EH (cell line): Measurements from ENCODE around the gene SHROOM2.

Experiments
- DNase-seq: peaks from one replicate; pipeline ENCODE4 v3.0.0-alpha.2; 2015; ENCODE audit warnings: low read depth

The SHROOM2 gene

GRCh38 chrX:9899640-9900111 lies 113.4 kb downstream of the SHROOM2 start:
- peak; percentile 83 for DNase-seq

DNA sequence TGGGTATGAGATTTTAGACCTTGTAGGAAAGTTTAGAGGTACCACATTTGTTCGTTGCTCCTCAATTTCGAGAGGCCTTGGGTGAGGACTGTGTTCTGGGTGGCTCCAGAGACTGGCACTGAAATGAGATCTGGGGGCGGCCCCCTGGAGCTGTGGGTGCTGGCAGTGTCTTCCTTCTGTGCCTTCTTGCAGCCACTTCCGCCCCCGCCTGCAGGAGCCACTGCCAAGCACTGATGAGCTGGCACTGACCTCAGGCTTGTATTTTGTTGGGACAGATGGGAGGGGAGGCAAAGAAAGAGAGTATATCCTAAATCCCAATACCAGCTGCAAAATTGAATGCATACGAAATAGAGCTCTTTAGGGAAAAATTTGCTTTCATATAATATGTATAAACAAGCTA lies 116.4 kb downstream of the SHROOM2 start:
- DNase-seq: no peak

GRCh38 chrX:9903146-9903545 lies 116.9 kb downstream of the SHROOM2 start:
- no peak for DNase-seq

- DNase-seq: peak; percentile 48
Observed at GRCh38 chrX:9905288-9905687, 119.1 kb downstream of the SHROOM2 start.

- no peak for DNase-seq
Observed at GRCh38 chrX:9905721-9906120, 119.5 kb downstream of the SHROOM2 start.

GRCh38 chrX:9906919-9907318 lies 120.7 kb downstream of the SHROOM2 start:
- DNase-seq: no peak

- peak; percentile 83 for DNase-seq
Observed at GRCh38 chrX:9907645-9908387, 121.6 kb downstream of the SHROOM2 start.

DNA sequence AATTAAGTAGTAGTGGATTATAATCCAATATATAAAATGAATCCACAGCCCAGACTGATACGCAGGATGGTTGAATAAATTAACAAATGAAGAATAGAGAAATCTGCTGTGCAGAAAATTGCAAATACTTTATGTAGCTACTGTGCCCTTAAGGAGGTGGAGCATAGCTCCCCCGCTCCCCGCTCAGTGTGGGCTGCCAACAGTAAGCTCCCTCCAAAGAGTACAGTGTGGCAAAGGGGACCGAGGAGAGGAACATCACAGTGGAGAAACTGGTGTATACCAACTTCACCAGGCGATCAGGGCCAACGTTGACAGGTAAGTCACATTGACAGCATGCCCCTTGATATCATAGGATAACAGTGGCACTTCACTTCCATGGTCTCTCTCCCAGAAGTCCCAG lies 123.0 kb downstream of the SHROOM2 start:
- no peak for DNase-seq

GRCh38 chrX:9911487-9911886 lies 125.3 kb downstream of the SHROOM2 start:
- DNase-seq: peak; percentile 74

DNA sequence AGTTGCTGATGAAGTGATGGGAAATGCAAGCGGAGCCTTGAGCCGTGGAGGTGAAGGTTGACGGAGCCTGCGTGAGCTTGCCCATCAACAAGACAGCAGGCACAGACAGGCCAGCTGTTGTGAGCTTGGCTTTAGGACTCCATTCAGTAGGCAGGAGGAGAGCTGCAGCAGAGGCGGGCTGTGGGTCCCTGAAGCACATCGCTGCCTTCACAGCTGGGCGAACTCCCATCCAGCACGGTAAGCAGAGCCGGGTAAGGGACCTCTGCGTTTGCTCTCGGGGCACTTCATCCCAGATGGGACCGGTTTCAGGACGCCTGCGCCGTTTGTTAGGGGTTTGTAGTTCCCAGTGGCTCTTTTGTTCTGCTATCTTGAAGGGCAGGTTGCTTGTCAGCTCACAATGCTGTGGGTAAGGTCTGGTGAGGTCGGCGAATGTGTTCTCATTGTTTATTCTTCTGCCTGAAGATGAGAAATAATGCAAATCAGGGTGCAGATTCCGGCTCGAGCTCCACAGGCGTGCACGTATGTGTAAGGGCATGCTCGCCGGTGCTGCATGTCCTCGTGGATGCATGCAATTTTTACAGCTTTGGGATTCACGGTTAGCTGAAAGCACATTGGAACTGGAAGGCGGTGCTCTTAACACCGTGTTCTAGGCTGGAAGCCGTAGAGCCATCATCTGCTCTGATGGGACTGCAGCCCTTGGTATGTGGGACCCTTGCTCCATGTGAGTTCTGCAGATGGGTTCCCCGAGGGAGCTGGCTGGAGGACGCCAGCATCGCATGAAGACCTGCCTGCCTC lies 126.3 kb downstream of the SHROOM2 start:
- DNase-seq: no peak

GRCh38 chrX:9913146-9913433 lies 126.9 kb downstream of the SHROOM2 start:
- DNase-seq: no peak

DNA sequence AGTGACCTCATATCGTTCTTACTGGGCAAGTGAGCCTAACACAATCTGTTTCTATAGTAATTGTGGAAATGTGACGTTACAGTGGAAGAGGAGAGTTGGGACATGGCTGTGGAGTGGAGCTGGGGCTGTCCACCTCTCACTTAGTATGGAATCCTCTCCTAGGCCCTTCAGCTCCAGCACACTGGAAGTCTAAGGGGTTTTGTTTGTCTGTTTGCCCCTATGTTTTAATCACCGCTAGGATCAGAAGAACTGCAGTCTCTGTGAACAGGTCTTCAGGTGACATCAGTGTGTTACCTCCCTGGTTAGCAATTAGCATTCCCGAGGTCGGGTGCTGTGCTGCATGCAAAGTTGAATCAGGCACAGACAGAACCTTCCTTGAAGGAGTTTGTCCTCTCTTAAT lies 131.6 kb downstream of the SHROOM2 start:
- no peak for DNase-seq

DNA sequence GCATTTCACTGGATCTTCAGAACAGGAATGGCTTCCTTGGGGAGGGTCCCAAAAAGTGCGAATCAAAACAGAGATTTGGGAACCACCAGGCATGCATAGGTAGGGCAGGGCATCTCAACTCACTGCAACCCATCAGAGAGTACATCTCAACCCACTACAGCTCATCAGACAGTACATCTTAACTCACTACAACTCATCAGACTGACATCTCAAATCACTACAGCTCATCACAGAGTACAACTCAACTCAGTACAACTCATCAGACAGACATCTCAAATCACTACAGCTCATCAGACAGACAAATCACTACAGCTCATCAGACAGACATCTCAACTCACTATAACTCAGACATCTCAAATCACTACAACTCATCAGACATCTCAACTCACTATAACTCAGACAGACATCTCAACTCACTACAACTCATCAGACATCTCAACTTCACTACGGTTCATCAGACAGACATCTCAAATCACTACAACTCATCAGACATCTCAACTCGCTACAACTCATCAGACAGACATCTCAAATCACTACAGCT lies 133.5 kb downstream of the SHROOM2 start:
- no peak for DNase-seq

DNA sequence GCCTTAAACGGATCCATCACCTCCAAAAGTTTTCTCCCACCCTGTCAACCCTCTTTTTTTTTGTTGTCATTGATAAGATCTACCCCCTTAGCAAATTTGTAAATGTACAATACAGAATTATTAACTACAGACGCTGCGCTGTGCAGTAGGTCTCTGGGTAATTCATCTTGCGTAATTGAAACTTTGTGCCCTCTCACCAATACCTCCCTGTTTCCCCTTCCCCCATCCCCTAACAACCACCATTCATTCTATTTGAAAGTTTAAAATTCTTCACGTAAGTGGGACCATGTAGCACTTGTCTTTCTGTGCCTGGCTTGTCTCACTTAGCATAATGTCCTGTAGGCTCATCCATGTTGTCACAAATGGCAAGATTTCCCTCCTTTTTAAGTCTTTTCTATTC lies 135.2 kb downstream of the SHROOM2 start:
- DNase-seq: no peak

- peak; percentile 40 for DNase-seq
Observed at GRCh38 chrX:9923357-9923756, 137.1 kb downstream of the SHROOM2 start.

DNA sequence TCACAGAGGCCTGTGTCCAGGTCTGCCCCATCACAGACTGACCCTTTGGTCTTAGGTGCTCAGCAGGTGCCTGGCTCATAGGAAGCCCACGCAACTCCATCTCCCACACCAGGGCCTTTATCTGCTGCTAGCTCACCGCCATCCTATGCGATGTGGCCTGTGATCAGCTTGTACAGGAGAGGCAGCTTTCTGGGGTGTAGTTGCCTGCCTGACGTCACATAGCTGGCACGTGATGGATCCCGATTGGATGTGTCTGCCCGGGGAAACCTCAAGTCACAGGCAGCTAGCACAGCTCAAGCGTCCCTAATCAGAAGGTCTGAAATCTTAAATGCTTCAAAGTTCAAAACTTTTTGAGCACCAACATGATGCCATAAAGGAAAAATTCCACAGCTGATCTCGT lies 139.8 kb downstream of the SHROOM2 start:
- no peak for DNase-seq

DNA sequence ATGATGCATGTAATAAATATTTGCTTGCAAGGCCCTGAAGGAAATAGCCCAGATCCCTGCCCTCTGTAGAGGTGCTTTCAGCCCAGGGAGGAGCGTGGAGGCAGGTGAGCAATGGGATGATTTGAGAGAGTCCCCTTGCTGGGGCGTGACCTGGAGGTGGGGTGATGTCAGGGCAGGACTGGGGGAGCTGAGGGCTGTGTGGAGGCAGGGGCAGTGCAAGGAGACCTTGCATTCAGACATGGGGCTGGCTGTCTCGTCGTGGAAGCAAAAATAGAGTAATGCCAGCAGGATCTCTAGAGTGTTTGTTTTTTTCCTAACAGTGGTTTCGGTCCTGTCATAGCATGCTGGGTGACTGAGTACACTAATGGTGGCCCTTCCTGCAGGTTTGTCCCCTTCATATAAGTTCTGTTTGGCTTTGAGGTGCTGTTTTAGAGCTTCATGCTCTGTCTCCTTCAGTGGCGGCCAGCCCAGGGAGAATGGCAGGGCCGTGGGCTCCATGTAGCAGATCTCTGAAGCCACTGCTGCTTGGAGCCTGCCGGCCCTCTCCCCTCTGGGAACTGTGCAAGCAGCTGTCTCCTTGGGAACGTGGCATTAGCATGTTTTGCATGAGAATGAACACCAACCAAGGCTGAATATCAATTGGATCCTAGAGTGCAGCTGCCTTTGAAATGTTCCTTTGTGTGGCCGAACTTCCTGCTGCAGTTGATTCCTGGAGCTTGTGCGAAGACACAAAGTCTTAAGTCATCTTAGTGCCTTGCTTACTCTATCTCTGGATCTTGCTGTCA lies 141.7 kb downstream of the SHROOM2 start:
- no peak for DNase-seq

DNA sequence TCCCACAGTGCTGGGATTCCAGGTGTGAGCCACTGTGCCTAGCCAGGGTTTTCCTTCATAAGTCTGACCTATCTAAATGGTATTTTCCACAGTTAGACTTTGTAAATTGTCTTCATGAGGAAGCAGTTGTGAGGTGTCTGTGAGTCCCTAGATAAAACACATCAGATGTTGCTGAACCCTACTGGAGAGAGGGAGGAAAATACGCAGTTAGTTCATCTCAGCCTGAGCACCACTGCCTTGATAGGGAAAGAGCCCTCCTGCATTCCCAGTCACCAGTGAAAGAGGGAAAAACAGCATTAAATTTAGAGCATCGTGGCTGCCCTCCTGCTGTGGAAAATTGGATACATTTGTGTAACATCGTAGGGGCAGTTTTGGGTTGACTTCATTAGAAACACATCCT lies 149.2 kb downstream of the SHROOM2 start:
- no peak for DNase-seq

- no peak for DNase-seq
Observed at GRCh38 chrX:9937761-9938160, 151.5 kb downstream of the SHROOM2 start.

GRCh38 chrX:9938516-9938915 lies 152.3 kb downstream of the SHROOM2 start:
- DNase-seq: no peak

- DNase-seq: peak; percentile 77
Observed at GRCh38 chrX:9940421-9940820, 154.2 kb downstream of the SHROOM2 start.

GRCh38 chrX:9942086-9942485 lies 155.9 kb downstream of the SHROOM2 start:
- no peak for DNase-seq

GRCh38 chrX:9943420-9943819 lies 157.2 kb downstream of the SHROOM2 start:
- no peak for DNase-seq
